Kidney epithelial cell (primary cell): ENCODE results near the gene PID1. TPM values are rescaled to one million over a fixed set of nuclear protein-coding genes. Genes with fewer than 3 reads are reported as not detected.

ENCODE experiments used
- DNase-seq: peaks from one replicate; pipeline ENCODE4 v3.0.0-alpha.2; 2010; ENCODE audit warnings: low read depth
- H3K27me3 ChIP-seq: 2 replicates; pipeline ENCODE4 v1.6.0; 2011; ENCODE audit warnings: low read length; ENCODE audit not compliant: control insufficient read depth, insufficient read depth
- H3K36me3 ChIP-seq: 2 replicates; pipeline ENCODE4 v1.5.1; 2011; ENCODE audit warnings: low read length; ENCODE audit not compliant: control insufficient read depth, insufficient read depth
- H3K4me3 ChIP-seq: 2 replicates; pipeline ENCODE4 v1.5.1; 2011; ENCODE audit warnings: low read depth, mild to moderate bottlenecking, control low read depth, low read length
- total RNA-seq: library from RNA; depleted of rRNA; stranded (reverse); fragments of >200 nt; gene quantifications from 2 replicates; pipeline ENCODE4 v1.2.3, GENCODE V29; 2015
- TF ChIP-seq, protein P1 (sequence below): IDR thresholded peaks from 2 replicates; pipeline ENCODE4 v1.5.1; 2011; ENCODE audit warnings: mild to moderate bottlenecking, moderate library complexity, low read length, control low read depth, inconsistent platforms; ENCODE audit not compliant: insufficient read depth, poor library complexity, severe bottlenecking

PID1 gene
- total RNA-seq, 1 donor from 2014 or later = 0.21 TPM

DNA sequence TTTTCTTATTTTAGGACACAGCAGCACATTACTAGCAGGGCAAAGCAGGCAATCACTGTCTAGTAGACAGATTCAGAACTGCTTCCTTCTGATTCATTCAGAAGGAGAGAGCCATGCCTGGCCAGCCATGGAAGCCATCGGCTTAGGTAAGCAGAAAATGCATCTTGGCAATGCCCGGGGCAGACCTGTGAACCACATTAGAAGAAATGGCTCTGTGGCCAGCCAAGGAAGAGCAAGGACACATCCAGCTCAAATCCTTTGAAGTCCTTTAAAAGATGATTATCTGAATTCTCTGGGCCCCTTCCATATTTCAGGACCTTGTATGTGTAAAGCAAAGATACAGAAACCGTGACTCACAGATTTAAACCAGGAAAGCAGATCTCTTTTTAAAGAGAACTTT, 227.4 kb downstream of the PID1 start:
- H3K4me3 ChIP-seq = no peak overlapping the region
- H3K27me3 ChIP-seq = no peaks in the 10 kb centered on the region
- no peaks in the 10 kb centered on the region for H3K36me3 ChIP-seq
- DNase-seq = no peak
- TF ChIP-seq, protein P1, sequence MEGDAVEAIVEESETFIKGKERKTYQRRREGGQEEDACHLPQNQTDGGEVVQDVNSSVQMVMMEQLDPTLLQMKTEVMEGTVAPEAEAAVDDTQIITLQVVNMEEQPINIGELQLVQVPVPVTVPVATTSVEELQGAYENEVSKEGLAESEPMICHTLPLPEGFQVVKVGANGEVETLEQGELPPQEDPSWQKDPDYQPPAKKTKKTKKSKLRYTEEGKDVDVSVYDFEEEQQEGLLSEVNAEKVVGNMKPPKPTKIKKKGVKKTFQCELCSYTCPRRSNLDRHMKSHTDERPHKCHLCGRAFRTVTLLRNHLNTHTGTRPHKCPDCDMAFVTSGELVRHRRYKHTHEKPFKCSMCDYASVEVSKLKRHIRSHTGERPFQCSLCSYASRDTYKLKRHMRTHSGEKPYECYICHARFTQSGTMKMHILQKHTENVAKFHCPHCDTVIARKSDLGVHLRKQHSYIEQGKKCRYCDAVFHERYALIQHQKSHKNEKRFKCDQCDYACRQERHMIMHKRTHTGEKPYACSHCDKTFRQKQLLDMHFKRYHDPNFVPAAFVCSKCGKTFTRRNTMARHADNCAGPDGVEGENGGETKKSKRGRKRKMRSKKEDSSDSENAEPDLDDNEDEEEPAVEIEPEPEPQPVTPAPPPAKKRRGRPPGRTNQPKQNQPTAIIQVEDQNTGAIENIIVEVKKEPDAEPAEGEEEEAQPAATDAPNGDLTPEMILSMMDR = no peak

DNA sequence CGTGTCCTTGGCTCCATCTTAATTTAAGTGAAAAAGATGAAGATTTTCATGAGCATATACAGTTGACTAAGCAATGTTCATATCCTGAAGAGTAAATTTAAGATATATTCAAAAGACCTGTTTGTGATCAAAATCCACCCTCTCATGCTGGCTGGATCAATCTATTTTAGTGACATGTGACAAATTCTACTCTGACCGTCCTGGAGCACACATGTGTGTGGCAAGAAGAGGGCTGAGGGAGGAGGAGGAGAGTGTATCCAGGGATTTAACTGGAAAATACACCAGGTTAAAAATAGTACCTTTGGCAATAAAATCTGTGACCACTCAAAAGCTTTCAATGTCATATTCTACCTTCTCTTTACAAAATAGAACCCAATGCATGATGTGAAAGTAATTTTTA, 228.7 kb downstream of the PID1 start:
- no peaks in the 10 kb centered on the region for H3K36me3 ChIP-seq
- H3K4me3 ChIP-seq = no peak overlapping the region
- DNase-seq = no peak
- TF ChIP-seq, protein P1 = no peak
- no peaks in the 10 kb centered on the region for H3K27me3 ChIP-seq

DNA sequence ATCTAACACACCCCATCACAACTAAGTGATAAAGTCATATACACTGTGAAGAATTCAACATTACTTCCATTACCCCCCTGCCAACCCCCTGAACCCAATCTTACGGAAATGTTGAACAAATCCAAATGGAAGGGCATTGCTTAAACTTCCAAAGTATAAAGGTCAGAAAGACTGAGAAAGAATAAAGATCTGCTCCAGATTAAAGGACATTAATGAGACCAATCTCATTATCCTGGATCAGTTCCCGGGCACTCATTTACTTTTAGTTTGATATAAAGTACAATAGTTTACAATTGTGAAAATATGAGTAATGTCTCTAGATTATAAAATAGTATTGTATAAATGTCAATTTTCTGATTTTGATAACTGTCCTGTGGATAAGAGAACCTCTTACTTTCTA, 229.4 kb downstream of the PID1 start:
- no peak for DNase-seq
- TF ChIP-seq, protein P1 = no peak

DNA sequence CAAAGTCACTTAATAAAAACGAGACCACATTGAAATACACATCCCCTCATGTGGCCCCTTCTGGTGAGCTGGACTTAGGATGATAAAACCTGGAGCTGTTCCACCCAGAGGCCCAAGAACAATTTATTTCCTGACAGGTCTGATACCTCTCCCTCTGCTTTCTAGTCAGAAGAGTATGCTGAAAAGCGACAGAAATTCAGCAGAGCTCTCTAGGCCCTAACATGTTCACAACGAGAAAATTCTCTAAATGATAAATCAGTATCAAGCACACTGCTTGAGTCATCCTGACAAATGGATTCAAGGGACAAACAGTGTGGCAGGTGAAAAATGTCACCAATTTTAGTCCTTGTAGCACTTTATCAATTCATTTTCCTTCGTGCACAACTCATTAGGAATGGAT, 233.5 kb downstream of the PID1 start:
- no peak for DNase-seq
- H3K36me3 ChIP-seq = no peaks in the 10 kb centered on the region
- H3K27me3 ChIP-seq = no peaks in the 10 kb centered on the region
- TF ChIP-seq, protein P1 = no peak
- H3K4me3 ChIP-seq = no peak overlapping the region

More for the DNA sequence above, 229.4 kb downstream of the PID1 start:
- Histone ChIP-seq H3K36me3 (no peaks in the 10 kb centered on the region), H3K4me3 (no peak overlapping the region), H3K27me3 (no peaks in the 10 kb centered on the region)

DNA sequence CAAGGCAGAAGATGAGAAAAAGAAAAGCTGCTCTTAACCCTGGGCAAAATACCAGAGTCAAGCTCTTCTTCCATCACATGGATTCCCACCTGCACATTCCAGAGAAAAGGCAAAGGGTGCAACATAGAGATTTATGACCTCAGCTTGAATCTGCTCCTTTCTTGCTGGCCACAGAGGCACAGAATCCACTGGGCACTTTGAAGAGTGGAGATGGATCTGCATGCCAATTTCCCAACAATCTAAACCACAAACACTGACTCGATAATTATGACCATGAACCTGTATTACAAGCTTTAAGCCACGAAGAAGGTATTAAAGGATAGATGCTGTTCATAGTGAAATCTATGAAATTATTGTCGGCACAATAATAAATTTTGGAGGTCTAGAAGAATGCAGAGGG, 237.3 kb downstream of the PID1 start:
- TF ChIP-seq, protein P1 = no peak
- Histone ChIP-seq H3K4me3 (no peak overlapping the region), H3K36me3 (no peaks in the 10 kb centered on the region), H3K27me3 (no peaks in the 10 kb centered on the region)
- DNase-seq = no peak

DNA sequence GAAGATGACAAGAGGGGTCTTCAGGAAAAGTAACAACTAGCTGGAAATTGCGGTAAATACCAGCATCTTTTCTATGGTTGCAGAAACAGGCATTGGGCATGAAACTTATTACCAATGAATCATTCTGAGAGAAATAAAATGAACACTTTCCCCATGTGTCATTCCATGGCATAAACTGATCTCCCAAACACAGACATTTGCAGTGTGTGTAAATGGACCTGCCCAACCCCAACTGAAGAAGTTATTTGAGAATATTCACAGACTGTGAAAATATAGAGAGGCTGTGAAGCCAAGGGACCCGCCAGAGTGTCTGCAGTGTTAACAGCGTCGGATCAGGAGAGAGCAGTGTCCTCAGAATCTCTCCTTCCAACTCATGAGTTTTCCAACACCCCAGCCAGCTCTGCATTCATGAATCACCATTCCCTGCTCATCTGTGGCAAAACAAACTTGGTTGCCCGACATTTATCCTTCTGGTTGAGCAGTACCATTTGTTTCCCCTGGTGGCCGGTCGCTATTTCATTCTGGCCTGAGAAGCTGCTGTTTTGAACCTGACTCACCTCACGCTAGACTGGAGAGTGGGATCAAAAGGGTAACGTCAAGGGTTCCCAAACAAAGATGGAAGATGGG, 238.4 kb downstream of the PID1 start:
- no peak for DNase-seq
- Histone ChIP-seq H3K36me3 (no peaks in the 10 kb centered on the region), H3K27me3 (no peaks in the 10 kb centered on the region), H3K4me3 (no peak overlapping the region)
- TF ChIP-seq, protein P1 = no peak
